HG02938 (cell line): ENCODE results near the gene TFB1M.
A peak's percentile ranks its signal among the peaks of the same experiment; 100 is the strongest.
"Not testable (repeated sequence)": the region's sequence is repeated elsewhere in the genome, so short reads cannot be mapped to it uniquely, and the experiment has no call there.

ENCODE experiments used
- ATAC-seq: cut with Tn5 transposase; IDR thresholded peaks from one replicate; pipeline ENCODE4 v1.9.1; 2021; ENCODE audit warnings: mild to moderate bottlenecking, moderate library complexity; ENCODE audit not compliant: unreplicated experiment

TFB1M gene

DNA sequence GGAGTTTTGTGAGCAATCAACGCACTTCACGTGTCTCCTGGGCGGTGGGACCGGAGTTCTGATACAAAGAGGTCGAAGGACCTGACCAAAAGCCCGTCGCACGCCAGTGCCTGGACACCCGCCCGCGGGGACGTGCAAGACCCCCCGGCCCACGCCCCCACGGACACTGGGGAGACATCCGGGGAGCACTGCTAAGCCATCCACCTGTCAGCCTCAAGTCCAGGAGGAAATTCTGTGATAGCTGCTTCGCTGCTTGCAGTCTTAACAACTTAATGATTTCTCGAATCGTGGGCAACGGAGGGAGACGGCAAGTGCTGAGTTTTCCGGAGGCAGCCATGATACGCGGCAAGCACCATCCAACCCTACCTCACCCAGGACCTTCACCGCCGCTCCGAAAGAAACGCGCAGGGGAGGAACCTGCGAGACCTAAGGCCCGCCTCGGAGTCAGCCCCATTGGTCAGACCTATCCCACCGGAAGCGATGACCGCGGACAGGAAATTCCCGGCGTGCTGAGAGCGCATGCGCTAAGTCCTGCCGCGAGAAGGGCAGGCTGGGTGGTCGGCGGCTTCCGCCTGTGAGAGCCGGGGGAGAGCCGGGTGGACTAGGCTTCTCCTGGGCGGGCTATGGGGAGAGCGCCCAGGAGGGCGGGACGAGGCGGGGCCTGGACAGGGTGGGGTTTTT is at the start of gene TFB1M:
Gene TFB1M (minus strand): TSS at position 393 of the 681 bp plus-strand sequence. CDS start 56 bp downstream, at position 337.
- peak; percentile 93 for ATAC-seq

DNA sequence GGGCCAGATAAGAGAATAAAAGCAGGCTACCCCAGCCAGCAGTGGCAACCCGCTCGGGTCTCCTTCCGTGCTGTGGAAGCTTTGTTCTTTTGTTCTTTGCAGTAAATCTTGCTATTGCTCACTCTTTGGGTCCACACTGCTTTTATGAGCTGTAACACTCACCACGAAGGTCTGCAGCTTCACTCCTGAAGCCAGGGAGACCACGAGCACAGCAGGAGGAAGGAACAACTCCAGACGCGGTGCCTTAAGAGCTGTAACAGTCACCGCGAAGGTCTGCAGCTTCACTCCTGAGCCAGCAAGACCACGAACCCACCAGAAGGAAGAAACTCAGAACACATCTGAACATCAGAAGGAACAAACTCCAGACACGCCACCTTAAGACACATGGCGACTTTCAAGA is 49.7 kb upstream of the TFB1M start:
- ATAC-seq: not testable (repeated sequence)

DNA sequence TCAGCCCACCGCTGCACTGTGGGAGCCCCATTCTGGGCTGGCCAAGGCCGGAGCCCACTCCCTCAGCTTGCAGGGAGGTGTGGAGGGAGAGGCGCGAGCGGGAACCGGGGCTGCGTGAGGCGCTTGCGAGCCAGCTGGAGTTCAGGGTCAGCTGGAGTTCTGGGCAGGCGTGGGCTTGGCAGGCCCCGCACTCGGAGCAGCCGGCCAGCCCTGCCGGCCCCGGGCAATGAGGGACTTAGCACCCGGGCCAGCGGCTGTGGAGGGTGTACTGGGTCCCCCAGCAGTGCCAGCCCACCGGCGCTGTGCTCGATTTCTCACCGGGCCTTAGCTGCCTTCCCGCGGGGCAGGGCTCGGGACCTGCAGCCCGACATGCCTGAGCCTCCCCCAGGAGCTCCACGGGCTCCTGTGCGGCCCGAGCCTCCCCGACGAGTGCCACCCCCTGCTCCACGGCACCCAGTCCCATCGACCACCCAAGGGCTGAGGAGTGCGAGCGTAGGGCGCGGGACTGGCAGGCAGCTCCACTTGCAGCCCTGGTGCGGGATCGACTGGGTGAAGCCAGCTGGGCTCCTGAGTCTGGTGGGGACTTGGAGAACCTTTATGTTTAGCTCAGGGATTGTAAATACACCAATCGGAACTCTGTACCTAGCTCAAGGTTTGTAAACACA is 48.8 kb upstream of the TFB1M start:
- not testable (repeated sequence) for ATAC-seq

DNA sequence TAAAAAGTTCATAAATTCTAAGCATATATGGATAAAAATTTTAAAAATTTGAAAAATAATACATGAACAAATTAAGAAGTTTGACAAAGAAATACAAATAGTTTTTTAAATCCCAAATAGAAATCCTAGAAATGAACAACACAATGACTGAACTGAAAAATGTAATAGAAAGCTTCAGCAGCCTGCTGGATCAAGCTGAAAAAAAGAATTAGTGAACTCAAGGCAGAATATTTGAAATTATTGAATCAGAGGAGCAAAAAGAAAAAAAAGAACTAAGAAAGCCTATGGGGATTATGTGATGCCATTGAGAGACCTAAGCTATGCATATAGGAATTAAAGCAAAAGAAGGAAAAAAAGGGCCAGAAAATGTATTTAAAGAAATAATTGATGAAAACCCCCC is 39.9 kb upstream of the TFB1M start:
- no peak for ATAC-seq

DNA sequence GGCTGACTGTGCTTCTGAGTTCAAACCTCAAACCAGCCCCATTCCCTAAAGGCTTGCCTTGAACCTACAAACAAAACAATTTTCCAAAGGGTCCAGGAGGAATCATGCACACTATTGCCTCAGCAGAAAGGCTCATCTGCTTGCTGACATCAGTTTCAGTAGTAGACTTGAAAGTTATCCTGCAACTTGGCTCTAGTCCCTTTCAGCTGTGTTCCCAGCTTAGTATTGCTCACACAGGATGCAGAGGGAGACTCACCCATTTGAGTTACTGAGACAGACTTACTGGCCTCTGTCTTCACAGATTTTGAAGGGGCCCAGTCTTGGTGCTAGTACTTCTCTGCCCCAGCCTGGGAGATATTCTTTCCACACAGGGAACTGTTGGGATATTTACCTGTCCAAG is 38.5 kb upstream of the TFB1M start:
- ATAC-seq: no peak

DNA sequence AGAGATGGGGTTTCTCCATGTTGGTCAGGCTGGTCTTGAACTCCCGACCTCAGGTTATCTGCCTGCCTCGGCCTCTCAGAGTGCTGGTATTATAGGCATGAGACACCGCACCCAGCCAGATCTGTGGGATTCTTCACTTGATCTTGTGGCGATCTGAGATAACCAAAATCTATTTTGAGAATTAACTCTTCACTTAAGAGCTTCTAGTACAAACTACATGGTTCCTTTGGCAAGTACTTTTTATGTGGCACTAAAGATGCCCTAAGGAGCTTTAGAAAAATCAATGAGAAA is 37.8 kb upstream of the TFB1M start:
- ATAC-seq: no peak

DNA sequence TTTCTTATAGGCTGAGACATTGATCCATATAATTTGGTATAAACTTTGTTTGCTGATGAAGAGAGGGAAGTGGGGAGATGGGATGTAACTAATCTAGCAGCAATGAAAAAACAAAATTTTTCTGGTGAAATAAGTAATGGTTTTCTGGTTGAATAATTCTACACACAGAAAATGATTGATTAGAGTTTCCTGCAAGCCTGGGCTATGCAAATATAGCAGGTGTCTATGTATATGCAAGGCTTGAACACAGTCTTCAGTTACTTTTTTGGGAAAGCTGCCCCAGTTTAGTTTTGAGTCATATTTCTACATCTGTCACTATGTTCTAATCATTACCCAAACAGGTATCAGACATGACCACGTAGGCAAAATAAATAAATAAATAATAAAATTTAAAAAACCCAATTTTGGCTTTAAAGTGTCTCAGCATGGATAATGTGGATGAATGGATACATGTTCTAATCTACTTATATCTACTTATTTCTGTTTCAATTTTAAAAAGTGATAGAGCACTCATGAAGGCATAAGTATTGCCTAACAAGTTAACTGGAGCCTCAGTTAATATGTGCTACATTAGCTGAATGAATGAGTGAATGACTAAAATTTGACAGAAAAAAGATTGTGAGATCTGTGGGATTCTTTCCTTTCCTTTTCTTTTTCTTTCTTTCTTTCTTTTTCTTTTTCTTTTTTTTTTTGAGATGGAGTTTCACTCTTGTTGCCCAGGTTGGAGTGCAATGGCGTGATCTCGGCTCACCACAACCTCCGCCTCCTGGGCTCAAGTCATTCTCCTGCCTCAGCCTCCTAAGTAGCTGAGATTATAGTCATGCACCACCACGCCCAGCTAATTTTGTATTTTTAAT is 37.2 kb upstream of the TFB1M start:
- peak; percentile 98 for ATAC-seq

DNA sequence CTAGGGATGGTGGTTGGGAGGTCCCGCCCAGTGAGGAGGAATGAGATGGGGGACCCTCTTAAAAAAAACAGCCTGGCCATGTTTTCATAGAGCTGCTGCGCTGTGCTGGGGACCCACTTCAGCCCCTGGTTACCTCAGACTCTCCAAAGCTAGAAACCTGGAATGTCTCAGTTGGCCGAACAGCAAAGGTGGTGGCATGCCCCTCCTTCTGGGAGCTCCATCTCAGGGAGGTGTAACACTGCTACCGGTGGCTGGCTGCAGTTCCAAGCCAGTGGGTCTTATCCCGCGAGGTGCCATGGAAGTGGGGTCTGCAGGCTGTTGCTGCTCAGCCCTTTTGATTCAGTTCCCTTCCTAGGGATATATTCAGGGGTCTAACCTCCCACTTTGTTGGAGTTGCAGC is 35.7 kb upstream of the TFB1M start:
- ATAC-seq: no peak

DNA sequence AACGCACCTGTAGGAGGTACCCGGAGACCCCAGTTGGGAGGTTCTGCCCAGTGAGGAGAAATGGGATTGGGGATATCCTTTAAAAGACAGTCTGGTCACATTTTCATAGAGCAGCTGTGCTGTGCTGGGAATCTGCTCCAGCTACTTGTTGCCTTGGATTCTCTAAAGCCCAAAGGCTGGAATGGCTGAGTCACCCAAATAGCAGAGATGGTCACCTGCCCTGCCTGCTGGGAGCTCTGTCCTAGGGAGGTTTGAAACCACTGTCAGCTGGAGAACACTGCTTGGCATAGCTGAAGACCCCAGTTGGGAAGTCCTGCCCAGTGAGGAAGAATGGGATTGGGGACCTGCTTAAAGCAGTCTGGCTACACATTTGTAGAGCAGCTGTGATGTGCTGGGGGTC is 34.8 kb upstream of the TFB1M start:
- no peak for ATAC-seq

DNA sequence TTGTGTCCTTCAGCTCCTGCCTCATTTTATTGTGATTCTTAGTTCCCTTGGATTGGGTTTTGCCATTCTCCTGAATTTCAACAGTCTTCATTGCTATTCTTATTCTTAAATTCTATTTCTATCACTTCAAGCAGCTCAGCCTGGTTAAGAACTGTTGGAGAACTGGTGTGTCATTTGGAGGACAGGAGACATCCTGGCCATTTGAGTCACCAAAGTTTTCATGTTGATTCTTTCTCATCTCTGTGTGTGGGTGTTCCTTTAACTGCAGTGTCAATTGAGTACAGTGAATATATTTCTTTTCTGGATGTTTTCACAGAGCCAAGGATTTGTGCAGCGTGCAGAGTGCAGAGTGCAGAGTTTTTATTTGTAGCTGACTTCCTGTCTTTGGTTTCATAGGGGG is 33.5 kb upstream of the TFB1M start:
- no peak for ATAC-seq

DNA sequence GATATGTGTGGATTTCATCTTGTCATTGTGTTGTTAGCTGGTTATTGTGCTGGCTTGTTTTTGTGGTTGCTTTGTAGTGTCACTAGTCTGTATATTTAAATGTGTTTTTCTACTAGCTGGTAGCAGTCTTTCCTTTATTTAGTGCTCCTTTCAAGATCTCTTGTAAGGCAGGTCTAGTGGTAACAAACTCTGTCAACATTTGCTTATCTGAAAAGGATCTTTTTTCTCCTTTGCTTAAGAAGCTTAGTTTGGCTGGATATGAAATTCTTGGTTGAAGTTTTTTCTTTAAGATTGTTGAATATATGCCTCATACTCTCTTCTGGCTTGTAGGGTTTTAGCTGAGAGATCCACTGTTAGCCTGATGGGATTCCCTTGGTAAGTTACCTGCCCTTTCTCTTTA is 32.7 kb upstream of the TFB1M start:
- no peak for ATAC-seq

DNA sequence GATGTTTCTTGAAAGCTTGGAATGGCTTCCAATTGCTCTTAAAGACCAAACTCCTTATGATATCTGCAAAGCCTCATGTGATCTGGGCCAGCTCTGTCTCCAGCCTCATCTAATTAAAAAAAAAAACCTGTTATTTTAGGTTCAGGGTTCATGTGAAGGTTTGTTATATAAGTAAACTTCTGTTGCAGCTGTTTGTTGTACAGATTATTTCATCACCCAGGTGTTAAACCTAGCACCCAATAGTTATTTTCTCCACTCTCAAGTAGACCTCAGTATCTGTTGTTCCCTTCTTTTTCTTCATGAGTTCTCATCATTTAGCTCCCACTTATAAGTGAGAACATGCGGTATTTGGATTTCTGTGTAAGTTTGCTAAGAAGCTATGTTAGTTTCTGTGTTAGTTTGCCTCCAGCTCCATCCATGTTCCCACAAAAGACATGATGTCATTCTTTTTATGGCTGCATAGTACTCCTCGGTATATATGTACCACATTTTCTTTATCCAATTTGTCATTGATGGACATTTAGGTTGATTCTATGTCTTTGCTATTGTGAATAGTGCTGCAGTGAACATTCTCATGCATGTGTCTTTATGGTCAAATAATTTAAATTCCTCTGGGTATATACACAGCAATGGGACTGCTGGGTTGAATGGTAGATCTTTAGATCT is 30.2 kb upstream of the TFB1M start:
- no peak for ATAC-seq

DNA sequence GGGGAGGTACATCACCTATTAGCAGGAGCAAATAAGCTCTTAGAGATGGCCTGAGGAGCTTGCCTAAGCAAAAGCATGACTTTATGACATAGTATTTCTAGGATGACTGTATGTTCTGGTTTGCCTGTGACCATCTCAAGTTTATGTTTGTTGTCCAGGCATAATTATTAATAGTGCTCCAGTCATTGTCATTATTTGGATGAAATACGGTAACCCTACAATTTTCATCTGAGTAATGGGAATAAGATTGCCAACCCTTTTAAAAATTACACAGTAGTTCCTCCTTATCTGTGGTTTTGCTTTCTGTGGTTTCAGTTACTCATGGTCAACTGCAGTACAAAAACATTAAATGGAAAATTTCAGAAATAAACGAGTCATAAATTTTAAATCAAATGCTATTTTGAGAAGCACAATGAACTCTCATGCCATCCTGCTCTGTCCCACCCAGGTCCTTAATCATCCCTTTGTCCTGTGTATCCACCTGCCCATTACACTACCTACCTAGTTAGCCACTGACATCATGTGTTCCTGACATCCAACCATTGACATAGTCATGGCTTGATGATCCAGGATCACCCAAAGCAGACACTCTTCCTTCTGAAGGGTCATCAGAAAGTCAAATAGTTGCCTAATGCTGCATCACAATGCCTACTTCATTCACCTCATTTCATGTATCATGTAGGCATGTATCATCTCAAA is 27.0 kb upstream of the TFB1M start:
- ATAC-seq: peak; percentile 89

DNA sequence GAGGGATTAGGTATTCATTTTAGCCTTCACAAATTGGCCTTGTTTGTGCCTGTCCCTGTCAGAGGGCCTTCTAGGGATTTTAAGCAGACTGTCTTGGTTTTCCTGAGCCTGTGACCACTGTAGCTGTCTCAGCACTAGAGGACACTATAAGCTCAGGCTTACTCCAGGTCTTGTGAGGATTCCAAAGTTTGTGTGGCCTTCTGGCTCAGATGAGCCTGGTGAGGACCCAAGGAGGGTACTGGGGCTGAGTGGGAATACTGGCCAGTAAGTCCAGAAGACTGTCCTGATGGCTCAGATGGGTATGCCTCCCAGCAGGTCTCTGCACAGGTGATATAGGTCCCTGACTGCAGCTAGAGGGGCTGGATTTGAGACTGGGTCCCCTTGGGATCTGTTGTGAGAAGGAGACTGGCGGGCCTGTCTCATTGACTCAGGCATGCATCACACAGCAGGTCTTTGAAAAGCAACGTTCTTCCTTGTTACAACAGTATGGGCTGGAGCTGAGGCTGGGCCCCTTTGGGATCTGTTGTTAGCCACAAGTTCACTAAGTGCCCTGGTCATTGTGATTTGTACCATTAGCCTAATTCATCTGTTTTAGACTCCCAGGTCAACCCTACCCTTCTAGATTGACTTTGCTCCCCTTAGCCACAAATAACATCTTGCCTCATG is 26.3 kb upstream of the TFB1M start:
- ATAC-seq: no peak

DNA sequence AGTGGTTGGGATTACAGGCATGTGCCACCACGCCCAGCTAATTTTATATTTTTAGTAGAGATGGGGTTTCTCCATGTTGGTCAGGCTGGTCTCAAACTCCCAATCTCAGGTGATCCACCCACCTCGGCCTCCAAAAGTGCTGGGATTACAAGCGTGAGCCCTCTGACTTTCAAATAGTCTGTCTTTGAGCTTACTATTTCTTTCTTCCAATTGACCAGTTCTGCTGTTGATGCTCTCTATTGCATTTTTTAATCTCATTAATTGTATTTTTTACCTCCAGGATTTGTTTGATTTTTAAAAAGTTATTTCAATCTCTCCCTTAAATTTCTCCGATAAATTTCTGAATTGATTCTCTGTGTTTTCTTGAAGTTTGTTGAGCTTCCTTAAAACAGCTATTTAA is 25.6 kb upstream of the TFB1M start:
- ATAC-seq: not testable (repeated sequence)

DNA sequence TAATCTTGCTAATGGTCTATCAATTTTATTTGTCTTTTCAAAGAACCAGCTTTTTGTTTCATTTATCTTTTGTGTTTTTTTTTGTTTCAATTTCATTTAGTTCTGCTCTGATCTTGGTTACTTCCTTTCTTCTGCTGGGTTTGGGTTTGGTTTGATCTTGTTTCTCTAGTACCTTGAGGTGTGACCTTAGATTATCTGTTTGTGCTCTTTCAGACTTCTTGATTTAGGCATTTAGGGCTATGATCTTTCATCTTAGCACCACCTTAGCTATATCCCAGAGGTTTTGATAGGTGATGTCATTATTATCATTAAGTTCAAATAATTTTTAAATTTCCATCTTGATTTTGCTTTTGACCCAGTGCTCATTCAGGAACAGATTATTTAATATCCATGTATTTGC is 24.0 kb upstream of the TFB1M start:
- ATAC-seq: not testable (repeated sequence)

DNA sequence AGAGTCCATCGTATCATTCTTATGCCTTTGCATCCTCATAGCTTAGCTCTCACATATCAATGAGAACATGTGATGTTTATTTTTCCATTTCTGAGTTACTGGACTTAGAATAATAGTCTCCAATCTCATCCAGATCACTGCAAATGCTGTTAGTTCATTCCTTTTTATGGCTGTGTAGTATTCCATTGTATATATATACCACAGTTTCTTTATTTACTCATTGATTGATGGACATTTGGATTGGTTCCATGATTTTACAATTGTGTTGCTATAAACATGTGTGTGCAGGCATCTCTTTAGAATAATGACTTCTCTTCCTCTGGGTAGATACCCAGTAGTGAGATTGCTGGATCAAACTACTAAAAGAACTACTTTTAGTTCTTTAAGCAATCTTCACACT is 21.0 kb upstream of the TFB1M start:
- no peak for ATAC-seq

DNA sequence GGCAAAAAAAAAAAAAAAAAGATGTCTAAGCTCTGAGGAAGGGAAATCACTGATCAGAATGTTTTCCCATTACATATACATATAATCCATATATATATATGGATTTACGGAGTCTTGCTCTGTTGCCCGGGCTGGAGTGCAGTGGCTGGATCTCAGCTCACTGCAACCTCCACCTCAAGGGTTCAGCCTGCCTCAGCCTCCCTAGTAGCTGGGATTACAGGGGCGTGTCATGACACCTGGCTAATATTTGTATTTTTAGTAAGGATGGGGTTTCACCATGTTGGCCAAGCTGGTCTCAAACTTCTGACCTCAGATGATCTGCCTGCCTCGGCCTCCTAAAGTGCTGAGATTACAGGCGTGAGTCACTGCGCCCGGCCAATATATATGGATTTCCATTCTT is 19.8 kb upstream of the TFB1M start:
- not testable (repeated sequence) for ATAC-seq

DNA sequence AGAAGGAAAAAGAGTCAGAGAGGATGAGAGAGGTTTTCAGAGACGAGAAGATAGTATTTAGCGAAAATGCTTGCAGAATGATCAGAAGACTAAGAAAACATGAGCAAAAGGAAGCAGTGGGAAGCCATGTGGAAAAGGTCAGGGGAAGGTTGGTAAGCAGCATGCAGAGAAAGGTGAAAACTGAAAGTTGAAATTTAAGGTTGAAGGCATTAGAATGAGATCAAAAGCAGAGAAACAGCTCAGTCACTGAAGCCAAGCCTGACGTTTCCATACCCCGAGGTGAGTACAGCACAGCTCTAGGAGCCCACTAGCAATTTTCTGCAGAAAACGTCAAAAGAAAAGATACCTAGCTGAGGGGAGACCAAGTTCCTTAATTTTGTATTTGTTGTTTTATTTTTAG is 19.1 kb upstream of the TFB1M start:
- ATAC-seq: peak; percentile 66

DNA sequence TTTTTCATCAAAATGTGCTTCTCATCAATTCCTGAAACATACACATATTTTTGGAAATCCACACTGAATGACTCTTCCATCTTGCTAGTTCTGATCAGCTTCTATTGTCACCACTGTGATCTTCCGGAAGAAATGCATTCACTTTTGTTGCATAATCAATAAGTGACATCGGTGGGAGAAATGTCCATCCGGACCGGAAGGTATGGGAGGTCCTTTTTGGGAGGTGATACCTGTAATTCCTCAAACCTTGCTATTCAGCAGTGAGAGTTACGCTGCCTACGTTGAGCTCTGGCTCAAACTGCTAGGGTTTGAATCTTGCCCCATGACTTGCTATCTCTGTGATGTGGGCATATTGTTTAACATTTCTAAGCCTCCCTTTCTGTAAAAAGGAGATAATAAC is 16.6 kb upstream of the TFB1M start:
- ATAC-seq: no peak
